H1 (cell line): ENCODE measurements around the gene GRAP. TPM values are rescaled to one million over a fixed set of nuclear protein-coding genes. Genes with fewer than 3 reads are reported as not detected.

Experiments used
- EZH2 ChIP-seq: fragments of 200-600 bp; sonication (generic); IDR thresholded peaks from 2 replicates; pipeline ENCODE4 v1.7.1; 2012; ENCODE audit warnings: low read depth, mild to moderate bottlenecking, moderate library complexity, low read length, inconsistent platforms; ENCODE audit not compliant: severe bottlenecking
- polyA plus RNA-seq, 7 experiments: library from polyadenylated mRNA; depleted of rRNA in 3 of 7; stranded (reverse) in 5 of 7; unstranded in 2 of 7; fragments of >200 nt in 5 of 7; fragments of 200-250 nt in 2 of 7; gene quantifications; 1 replicate in 5 of 7; 2 replicates in 1 of 7; 4 replicates in 1 of 7; pipeline versions ENCODE4 v1.2.1 to v1.2.3, GENCODE V29; 2011 to 2013; ENCODE audit warnings: missing spikeins in 2 of 7, mixed read lengths in 2 of 7
- total RNA-seq: library from RNA; stranded (reverse); fragmentation: NEBNext Ultra II Directional; extraction: Animal tissue kit (Norgen Biotek cat#: 25700); gene quantifications from 2 replicates; pipeline ENCODE4 v1.2.1, GENCODE V29; 2021

The GRAP gene
- total and polyA plus RNA-seq, 2 of the 8 experiments (the other 6 are each of a cell fraction or from before 2014, with no cell fraction given) = 0.18 to 0.24 TPM

DNA sequence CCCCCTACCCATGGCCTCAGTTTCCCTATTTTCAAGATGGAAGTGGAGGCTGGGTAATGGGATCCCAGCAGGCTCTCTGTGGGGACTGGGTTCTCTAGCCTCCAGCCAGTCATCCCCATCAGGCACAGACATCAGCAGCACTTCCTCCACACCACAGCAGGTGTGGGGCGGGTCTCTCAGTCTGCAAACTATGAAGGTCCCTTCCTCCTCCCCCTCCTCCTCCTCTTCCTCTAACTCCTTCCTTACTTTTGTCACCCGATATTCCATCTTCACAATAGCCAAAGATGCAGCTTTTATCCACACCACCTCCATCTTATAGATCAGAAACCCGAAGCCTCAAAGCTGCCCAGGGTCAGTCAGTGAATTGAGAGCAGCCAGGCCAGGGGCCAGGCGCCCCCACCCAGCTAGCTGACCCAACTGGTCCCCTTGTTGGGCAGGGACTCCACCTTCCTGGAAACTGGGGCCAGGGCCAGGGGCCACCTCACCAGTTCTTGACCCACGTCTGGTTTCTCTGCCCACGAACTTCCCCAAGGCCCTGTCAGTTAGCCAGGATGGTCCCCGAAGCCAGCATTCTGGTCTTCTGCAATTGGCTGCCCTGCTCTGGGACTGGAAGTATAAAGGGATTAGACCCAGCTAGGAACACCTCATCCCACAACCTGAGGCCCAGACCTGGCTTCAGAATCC is 44.7 kb downstream of the GRAP start (continued):
- TF ChIP-seq EZH2 = no peak
- TF ChIP-seq, all 59 proteins: peak for 0
